Measurements from ENCODE around the gene CHST7.

- TF ChIP-seq, protein P1, sequence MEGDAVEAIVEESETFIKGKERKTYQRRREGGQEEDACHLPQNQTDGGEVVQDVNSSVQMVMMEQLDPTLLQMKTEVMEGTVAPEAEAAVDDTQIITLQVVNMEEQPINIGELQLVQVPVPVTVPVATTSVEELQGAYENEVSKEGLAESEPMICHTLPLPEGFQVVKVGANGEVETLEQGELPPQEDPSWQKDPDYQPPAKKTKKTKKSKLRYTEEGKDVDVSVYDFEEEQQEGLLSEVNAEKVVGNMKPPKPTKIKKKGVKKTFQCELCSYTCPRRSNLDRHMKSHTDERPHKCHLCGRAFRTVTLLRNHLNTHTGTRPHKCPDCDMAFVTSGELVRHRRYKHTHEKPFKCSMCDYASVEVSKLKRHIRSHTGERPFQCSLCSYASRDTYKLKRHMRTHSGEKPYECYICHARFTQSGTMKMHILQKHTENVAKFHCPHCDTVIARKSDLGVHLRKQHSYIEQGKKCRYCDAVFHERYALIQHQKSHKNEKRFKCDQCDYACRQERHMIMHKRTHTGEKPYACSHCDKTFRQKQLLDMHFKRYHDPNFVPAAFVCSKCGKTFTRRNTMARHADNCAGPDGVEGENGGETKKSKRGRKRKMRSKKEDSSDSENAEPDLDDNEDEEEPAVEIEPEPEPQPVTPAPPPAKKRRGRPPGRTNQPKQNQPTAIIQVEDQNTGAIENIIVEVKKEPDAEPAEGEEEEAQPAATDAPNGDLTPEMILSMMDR (CRISPR knock-in tag; IDR thresholded peaks at IDR 0.05) = no peak
- no peak for TF ChIP-seq JARID2 (CRISPR knock-in tag; IDR thresholded peaks at IDR 0.05; ENCODE audit: insufficient replicate concordance)
- no peak for TF ChIP-seq RNF219 (CRISPR knock-in tag; IDR thresholded peaks at IDR 0.05)
- no peak for TF ChIP-seq MEIS2 (CRISPR knock-in tag; IDR thresholded peaks at IDR 0.05)
- no peak for TF ChIP-seq ZFP36L2 (CRISPR knock-in tag; IDR thresholded peaks at IDR 0.05)
- TF ChIP-seq ZNF598 (CRISPR knock-in tag; IDR thresholded peaks at IDR 0.05; ENCODE audit: borderline replicate concordance) = no peak
- no peak for TF ChIP-seq POLR2A (IDR thresholded peaks at IDR 0.05; ENCODE audit: insufficient read depth in 1 of 2, low read depth in 2 of 2, low read length in 2 of 2)
- TF ChIP-seq ZNF382 (CRISPR knock-in tag; IDR thresholded peaks at IDR 0.05; ENCODE audit: borderline replicate concordance) = no peak
- TF ChIP-seq ESRRA (CRISPR knock-in tag; IDR thresholded peaks at IDR 0.05; ENCODE audit: low read depth) = no peak
- no peak for TF ChIP-seq ZNF770 (CRISPR knock-in tag; IDR thresholded peaks at IDR 0.05)
- TF ChIP-seq REST (IDR thresholded peaks at IDR 0.05; ENCODE audit: borderline replicate concordance in 1 of 2, low read depth in 1 of 2, low read length in 2 of 2) = no peak
Observed at GRCh38 chrX:46531442-46531841, 42.1 kb upstream of the CHST7 start.

Measured in HepG2 (cell line).